Mesendoderm (in vitro differentiated cells): ENCODE results near the gene KREMEN2.

Source experiments
- DNase-seq: peaks from one replicate; pipeline ENCODE4 v3.0.0; 2013
- H2AK5ac ChIP-seq: 2 replicates; pipeline ENCODE4 v1.6.1; 2013; ENCODE audit warnings: low read length, inconsistent platforms
- H2BK120ac ChIP-seq: 2 replicates; pipeline ENCODE4 v1.6.1; 2013; ENCODE audit warnings: low read depth, mild to moderate bottlenecking, low read length, moderate library complexity, mixed read lengths
- H2BK15ac ChIP-seq: replicated peaks from 2 replicates; pipeline ENCODE4 v1.6.1; 2013; ENCODE audit warnings: low read depth, mild to moderate bottlenecking, moderate library complexity
- H2BK5ac ChIP-seq: 2 replicates; pipeline ENCODE4 v1.6.1; 2013; ENCODE audit warnings: low read length, inconsistent platforms
- H3K18ac ChIP-seq: 2 replicates; pipeline ENCODE4 v1.6.1; 2013; ENCODE audit warnings: mild to moderate bottlenecking, low read length, mixed read lengths
- H3K23ac ChIP-seq: one replicate; pipeline ENCODE4 v1.6.1; 2013; ENCODE audit warnings: low read length
- H3K27ac ChIP-seq: 2 replicates; pipeline ENCODE4 v1.5.1; 2013; ENCODE audit warnings: low read depth, mild to moderate bottlenecking, inconsistent platforms, low read length, moderate library complexity
- H3K27me3 ChIP-seq: 2 replicates; pipeline ENCODE4 v1.6.1; 2013; ENCODE audit warnings: low read length, control low read depth, mild to moderate bottlenecking, inconsistent platforms; ENCODE audit not compliant: insufficient read depth, poor library complexity
- H3K36me3 ChIP-seq: 2 replicates; pipeline ENCODE4 v1.6.1; 2013; ENCODE audit warnings: low read length, inconsistent platforms; ENCODE audit not compliant: control insufficient read depth, insufficient read depth
- H3K4ac ChIP-seq: one replicate; pipeline ENCODE4 v1.6.1; 2013; ENCODE audit warnings: low read depth, mild to moderate bottlenecking, low read length, moderate library complexity
- H3K4me1 ChIP-seq: 2 replicates; pipeline ENCODE4 v1.6.1; 2013; ENCODE audit warnings: low read depth, low read length, inconsistent platforms; ENCODE audit not compliant: control insufficient read depth
- H3K4me2 ChIP-seq: 2 replicates; pipeline ENCODE4 v1.6.1; 2013; ENCODE audit warnings: low read length
- H3K4me3 ChIP-seq: 2 replicates; pipeline ENCODE4 v1.5.1; 2013; ENCODE audit warnings: mild to moderate bottlenecking, low read length
- H3K56ac ChIP-seq: one replicate; pipeline ENCODE4 v1.6.1; 2013; ENCODE audit warnings: low read length
- H3K79me1 ChIP-seq: 2 replicates; pipeline ENCODE4 v1.6.1; 2013; ENCODE audit warnings: low read length, inconsistent platforms
- H3K79me2 ChIP-seq: 2 replicates; pipeline ENCODE4 v1.6.1; 2013; ENCODE audit warnings: mild to moderate bottlenecking, low read length; ENCODE audit not compliant: control insufficient read depth, insufficient read depth
- H3K9ac ChIP-seq: 2 replicates; pipeline ENCODE4 v1.6.1; 2013; ENCODE audit warnings: low read length, inconsistent platforms
- H4K5ac ChIP-seq: one replicate; pipeline ENCODE4 v1.6.1; 2013; ENCODE audit warnings: low read length
- H4K8ac ChIP-seq: one replicate; pipeline ENCODE4 v1.6.1; 2013; ENCODE audit warnings: low read depth, mild to moderate bottlenecking, control low read depth, low read length, moderate library complexity
- WGBS: extraction: QIAGEN DNeasy Blood & Tissue Kit; methylation state at CpG from one replicate; pipeline ENCODE4 v1.1.7; 2013; ENCODE audit warnings: low lambda C conversion rate, missing lambda C conversion rate; ENCODE audit not compliant: insufficient coverage; ENCODE audit errors: extremely low coverage; 5-methylcytosine and 5-hydroxymethylcytosine counted together

KREMEN2 gene

GRCh38 chr16:3007957-3008689 is 44.0 kb downstream of the KREMEN2 start:
- Histone ChIP-seq H3K27me3 (no peaks in the 10 kb centered on the region), H3K4me2 (peak overlapping the region; percentile 68), H2AK5ac (peak overlapping the region; percentile 86), H3K18ac (peak overlapping the region; percentile 81), H3K79me1 (no peaks in the 10 kb centered on the region), H3K27ac (peak overlapping the region; percentile 78), H2BK120ac (peak overlapping the region; percentile 64), H3K23ac (peak overlapping the region; percentile 67), H3K36me3 (no peaks in the 10 kb centered on the region), H2BK5ac (peak overlapping the region; percentile 95), H4K5ac (no peak overlapping the region), H3K4me3 (no peak overlapping the region), H3K4ac (peak overlapping the region; percentile 65), H3K9ac (peak overlapping the region; percentile 66), H3K56ac (peak overlapping the region; percentile 89), H2BK15ac (no peak overlapping the region), H4K8ac (no peak overlapping the region), H3K4me1 (peaks cover 23% of the 10 kb centered on the region), H3K79me2 (no peaks in the 10 kb centered on the region)
- DNase-seq = peak; percentile 97
- no CpG with 5 or more reads among the region's 17 CpGs for WGBS

GRCh38 chr16:3008690-3009037 is 44.6 kb downstream of the KREMEN2 start:
- Histone ChIP-seq H3K4ac (no peak overlapping the region), H3K79me2 (no peaks in the 10 kb centered on the region), H3K4me3 (no peak overlapping the region), H4K5ac (no peak overlapping the region), H3K4me1 (peaks cover 23% of the 10 kb centered on the region), H4K8ac (no peak overlapping the region), H2BK15ac (no peak overlapping the region), H3K23ac (no peak overlapping the region), H3K4me2 (no peak overlapping the region), H3K79me1 (no peaks in the 10 kb centered on the region), H3K9ac (peak overlapping the region; percentile 2), H3K27ac (peak overlapping the region; percentile 53), H3K56ac (peak overlapping the region; percentile 78), H3K18ac (peak overlapping the region; percentile 19), H3K27me3 (no peaks in the 10 kb centered on the region), H3K36me3 (no peaks in the 10 kb centered on the region), H2BK5ac (peak overlapping the region; percentile 82), H2AK5ac (peak overlapping the region; percentile 25), H2BK120ac (no peak overlapping the region)
- no peak for DNase-seq
- no CpG with 5 or more reads among the region's 4 CpGs for WGBS

- Histone ChIP-seq H3K27me3 (no peaks in the 10 kb centered on the region), H3K79me1 (no peaks in the 10 kb centered on the region), H4K8ac (no peak overlapping the region), H3K4me2 (peak overlapping the region; percentile 21), H3K23ac (no peak overlapping the region), H3K4me3 (no peak overlapping the region), H3K9ac (peak overlapping the region; percentile 52), H3K27ac (peak overlapping the region; percentile 85), H2BK120ac (peak overlapping the region; percentile 36), H3K36me3 (peaks cover under 1% of the 10 kb centered on the region), H2AK5ac (no peak overlapping the region), H2BK5ac (peak overlapping the region; percentile 35), H2BK15ac (no peak overlapping the region), H3K79me2 (no peaks in the 10 kb centered on the region), H3K18ac (peak overlapping the region; percentile 81), H3K4me1 (peaks cover 23% of the 10 kb centered on the region), H3K4ac (peak overlapping the region; percentile 41), H4K5ac (no peak overlapping the region), H3K56ac (peak overlapping the region; percentile 78)
- no CpG with 5 or more reads among the region's 21 CpGs for WGBS
- DNase-seq = peak; percentile 97
Measured at GRCh38 chr16:3009568-3010390, 45.7 kb downstream of the KREMEN2 start.

- H3K27ac ChIP-seq = no peak overlapping the region
Measured at GRCh38 chr16:3010510-3010909, 46.4 kb downstream of the KREMEN2 start.

GRCh38 chr16:3012246-3012645 is 48.2 kb downstream of the KREMEN2 start:
- Histone ChIP-seq H2BK15ac (no peak overlapping the region), H3K4me2 (peak overlapping the region; percentile 5), H3K4me3 (no peak overlapping the region), H3K79me2 (peaks cover 13% of the 10 kb centered on the region), H2BK5ac (no peak overlapping the region), H3K79me1 (peaks cover 3% of the 10 kb centered on the region), H2AK5ac (no peak overlapping the region), H4K5ac (no peak overlapping the region), H3K56ac (peak overlapping the region; percentile 58), H2BK120ac (no peak overlapping the region), H3K36me3 (peaks cover 2% of the 10 kb centered on the region), H3K9ac (no peak overlapping the region), H3K18ac (no peak overlapping the region), H4K8ac (no peak overlapping the region), H3K4ac (no peak overlapping the region), H3K4me1 (peaks cover 12% of the 10 kb centered on the region), H3K27ac (no peak overlapping the region), H3K27me3 (no peaks in the 10 kb centered on the region), H3K23ac (no peak overlapping the region)
- WGBS = no CpG with 5 or more reads among the region's 19 CpGs
- DNase-seq = peak; percentile 37

More at GRCh38 chr16:3010510-3010909, 46.4 kb downstream of the KREMEN2 start:
- Histone ChIP-seq H4K8ac (no peak overlapping the region), H3K27me3 (no peaks in the 10 kb centered on the region), H3K4me1 (peaks cover 23% of the 10 kb centered on the region), H4K5ac (no peak overlapping the region), H2BK120ac (no peak overlapping the region), H2BK5ac (no peak overlapping the region), H3K4me3 (no peak overlapping the region), H2AK5ac (no peak overlapping the region), H3K18ac (no peak overlapping the region), H3K4me2 (no peak overlapping the region), H3K36me3 (peaks cover 2% of the 10 kb centered on the region), H2BK15ac (no peak overlapping the region), H3K9ac (no peak overlapping the region), H3K56ac (peak overlapping the region; percentile 2), H3K79me2 (no peaks in the 10 kb centered on the region), H3K4ac (no peak overlapping the region), H3K23ac (peak overlapping the region; percentile 85), H3K79me1 (no peaks in the 10 kb centered on the region)
- no peak for DNase-seq
- WGBS = no CpG with 5 or more reads among the region's 8 CpGs
